NCI-H1048 (cell line): ENCODE measurements around the gene CRTC1.
"Not testable (repeated sequence)": the region's sequence is repeated elsewhere in the genome, so short reads cannot be mapped to it uniquely, and the experiment has no call there.

Experiments
- DNase-seq: peaks from one replicate; lab custom pipeline; 2025; lab: John Stamatoyannopoulos, UW

The CRTC1 gene

GRCh38 chr19:18802354-18802753 lies 118.9 kb downstream of the CRTC1 start:
- DNase-seq, result no peak

GRCh38 chr19:18803550-18804138 lies 120.2 kb downstream of the CRTC1 start:
- no peak for DNase-seq

GRCh38 chr19:18804139-18804601 lies 120.7 kb downstream of the CRTC1 start:
- DNase-seq, result no peak

- DNase-seq, result no peak
Observed at GRCh38 chr19:18804643-18805042, 121.2 kb downstream of the CRTC1 start.

DNA sequence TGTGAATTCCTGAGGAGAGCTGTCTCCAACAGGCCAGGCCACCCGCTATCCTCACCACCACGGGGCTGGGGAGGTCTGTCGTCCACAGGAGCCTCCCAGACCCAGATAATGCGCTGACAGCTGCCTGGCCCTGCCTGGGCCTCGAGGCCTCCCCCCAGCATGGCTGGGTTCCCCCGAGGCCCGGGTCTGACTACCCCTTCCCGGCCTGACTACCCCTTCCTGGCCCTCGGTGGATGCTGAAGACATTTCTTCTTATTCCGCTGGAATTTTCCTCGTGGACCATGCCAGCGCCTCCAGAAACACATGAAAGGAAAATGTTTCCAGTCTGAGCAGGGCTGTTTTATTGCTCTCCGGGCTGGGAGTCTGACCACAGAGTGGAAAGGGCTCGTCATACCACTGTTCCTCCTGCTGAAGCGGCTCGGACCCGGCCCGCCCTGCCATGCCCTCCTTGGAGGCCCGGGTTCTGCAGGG lies 124.4 kb downstream of the CRTC1 start:
- DNase-seq, result no peak

DNA sequence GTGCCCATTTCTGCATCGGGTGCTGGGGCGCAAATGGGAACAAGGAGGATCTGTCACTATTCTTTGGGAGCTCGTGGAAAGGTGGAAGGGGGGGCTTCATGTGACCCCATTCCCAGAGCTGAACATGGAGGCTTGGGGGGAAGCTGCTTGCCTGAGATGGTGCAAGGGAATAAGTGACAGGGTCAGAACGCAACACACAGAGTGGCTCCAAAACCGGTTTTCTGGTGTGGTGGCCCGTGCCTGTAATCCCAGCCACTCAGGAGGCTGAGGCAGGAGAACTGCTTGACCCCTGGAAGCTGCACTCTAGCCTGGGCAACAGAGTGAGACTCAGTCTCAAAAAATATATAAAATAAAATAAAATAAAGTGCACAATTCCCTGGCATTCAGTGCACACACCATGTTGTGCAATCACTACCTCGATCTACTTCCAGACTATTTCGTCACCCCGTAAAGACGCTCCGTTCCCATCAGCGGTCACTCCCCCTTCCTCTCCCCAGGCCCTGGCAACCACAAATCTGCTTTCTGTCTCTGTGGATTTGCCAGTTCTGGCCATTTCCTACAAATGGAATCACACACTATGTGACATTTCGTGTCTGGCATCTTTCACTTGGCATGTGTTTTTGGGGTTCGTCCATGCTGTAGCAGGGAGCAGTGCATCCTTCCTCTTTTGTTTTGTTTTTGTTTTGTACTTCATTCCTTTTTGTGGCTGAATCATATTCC lies 125.8 kb downstream of the CRTC1 start:
- DNase-seq, result no peak

GRCh38 chr19:18811638-18812037 lies 128.2 kb downstream of the CRTC1 start:
- not testable (repeated sequence) for DNase-seq

DNA sequence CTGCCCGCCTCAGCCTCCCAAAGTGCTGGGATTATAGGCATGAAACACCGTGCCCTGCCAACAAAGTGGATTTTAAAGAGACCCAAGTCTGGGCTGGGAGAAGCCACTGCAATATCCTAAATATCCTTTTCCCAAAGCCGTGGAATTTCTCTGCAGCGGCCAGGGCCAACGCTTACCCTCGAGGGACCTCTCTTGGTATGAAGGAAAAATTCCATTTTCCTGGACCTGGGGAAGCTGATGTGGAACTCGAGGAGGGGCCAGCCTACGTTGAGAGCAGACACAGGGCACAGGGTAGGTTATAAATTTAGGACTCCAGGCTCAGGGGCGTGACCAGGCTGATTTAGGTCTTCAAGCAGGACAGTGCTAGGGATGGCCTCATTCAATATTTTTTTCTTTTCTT lies 130.6 kb downstream of the CRTC1 start:
- no peak for DNase-seq

GRCh38 chr19:18815673-18816072 lies 132.2 kb downstream of the CRTC1 start:
- no peak for DNase-seq

GRCh38 chr19:18816645-18817044 lies 133.2 kb downstream of the CRTC1 start:
- not testable (repeated sequence) for DNase-seq

DNA sequence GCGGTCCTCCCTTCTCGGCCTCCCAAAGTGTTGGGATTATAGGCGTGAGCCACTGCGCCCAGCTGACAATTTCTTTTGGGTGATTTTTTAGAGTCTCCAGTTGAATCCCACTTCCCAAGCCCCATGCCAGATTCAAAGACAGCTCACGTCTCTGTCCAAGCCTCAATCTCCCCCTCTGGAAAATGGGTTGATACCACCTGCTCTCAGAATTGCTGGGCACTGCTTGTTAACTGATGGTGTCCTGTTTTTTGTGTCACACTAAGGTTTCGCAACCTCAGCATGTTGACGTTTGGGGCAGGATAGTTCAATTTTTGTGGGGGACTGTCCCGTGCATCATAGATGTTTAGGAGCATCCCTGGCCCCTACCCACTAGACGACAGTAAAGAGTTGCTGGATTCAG lies 134.1 kb downstream of the CRTC1 start:
- no peak for DNase-seq

DNA sequence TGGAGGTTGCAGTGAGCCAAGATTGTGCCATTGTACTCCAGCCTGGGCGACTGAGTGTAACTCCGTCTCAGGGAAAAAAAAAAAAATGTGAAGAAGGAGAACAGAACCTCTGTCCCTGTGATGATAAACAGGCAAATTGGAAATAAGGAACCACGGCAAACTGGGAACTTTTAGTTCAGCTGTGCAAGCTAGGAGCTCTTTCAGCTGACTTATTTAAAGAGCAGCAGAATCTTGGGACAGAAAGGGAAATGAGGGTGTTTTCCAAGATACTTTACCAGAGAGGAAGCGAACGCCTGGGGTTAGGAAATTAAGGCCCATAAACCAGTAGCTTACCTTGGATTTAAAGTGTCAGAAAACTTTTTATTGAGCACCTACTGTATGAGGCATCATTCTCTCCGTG lies 145.3 kb downstream of the CRTC1 start:
- no peak for DNase-seq

DNA sequence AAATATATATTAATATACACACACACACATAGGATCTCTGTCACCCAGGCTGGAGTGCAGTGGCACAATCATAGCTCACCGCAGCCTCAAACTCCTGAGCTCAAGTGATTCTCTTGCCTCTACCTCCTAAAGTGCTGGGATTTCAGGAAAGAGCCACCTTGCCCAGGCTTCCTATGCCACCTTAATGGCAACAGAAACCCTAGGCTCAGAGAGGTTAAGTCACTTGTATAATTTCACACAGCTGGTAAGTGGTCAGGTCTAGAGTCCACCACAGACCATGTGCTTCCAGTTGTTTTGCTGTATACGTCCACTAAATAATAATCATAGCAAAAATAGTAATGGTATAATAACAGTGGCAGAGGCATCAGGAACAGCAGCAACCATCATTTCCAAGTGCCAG lies 147.0 kb downstream of the CRTC1 start:
- no peak for DNase-seq

DNA sequence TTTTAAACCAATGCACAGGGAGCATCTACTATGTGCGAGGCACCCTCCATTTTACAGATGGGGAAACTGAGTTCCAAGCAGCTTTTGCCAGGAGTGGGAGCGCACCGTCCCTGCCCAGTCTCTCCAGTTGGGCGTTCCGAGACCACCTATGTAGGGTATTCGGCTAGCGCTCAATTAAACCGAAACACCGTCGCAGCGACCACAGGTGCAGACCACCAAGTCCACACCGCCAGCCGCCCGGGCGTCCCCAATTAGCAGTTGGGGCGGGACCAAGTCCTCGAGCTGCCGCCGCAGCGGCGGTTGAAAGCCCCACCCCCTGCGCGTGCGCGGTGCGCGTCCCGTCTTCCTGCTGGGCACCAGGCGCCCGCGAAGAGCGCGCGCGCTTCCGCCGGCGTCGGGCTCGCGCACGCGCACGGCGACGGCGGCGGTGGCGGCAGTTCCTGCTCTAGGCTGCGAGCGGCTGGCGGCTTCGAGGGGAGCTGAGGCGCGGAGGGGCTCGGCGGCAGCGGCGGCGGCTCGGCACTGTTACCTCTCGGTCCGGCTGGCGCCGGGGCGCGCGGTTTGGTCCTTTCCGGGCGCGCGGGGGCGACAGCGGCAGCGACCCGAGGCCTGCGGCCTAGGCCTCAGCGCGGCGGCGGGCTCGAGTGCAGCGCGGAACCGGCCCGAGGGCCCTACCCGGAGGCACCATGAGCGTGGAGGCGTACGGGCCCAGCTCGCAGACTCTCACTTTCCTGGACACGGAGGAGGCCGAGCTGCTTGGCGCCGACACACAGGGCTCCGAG lies 148.2 kb downstream of the CRTC1 start, which contains the start of gene UPF1:
Gene UPF1 (plus strand): TSS at position 436 of the 782 bp plus-strand sequence. CDS start 251 bp downstream, at position 687.
- DNase-seq, result peak; percentile 89
